ENCODE data around the gene C1QTNF8.

DNA sequence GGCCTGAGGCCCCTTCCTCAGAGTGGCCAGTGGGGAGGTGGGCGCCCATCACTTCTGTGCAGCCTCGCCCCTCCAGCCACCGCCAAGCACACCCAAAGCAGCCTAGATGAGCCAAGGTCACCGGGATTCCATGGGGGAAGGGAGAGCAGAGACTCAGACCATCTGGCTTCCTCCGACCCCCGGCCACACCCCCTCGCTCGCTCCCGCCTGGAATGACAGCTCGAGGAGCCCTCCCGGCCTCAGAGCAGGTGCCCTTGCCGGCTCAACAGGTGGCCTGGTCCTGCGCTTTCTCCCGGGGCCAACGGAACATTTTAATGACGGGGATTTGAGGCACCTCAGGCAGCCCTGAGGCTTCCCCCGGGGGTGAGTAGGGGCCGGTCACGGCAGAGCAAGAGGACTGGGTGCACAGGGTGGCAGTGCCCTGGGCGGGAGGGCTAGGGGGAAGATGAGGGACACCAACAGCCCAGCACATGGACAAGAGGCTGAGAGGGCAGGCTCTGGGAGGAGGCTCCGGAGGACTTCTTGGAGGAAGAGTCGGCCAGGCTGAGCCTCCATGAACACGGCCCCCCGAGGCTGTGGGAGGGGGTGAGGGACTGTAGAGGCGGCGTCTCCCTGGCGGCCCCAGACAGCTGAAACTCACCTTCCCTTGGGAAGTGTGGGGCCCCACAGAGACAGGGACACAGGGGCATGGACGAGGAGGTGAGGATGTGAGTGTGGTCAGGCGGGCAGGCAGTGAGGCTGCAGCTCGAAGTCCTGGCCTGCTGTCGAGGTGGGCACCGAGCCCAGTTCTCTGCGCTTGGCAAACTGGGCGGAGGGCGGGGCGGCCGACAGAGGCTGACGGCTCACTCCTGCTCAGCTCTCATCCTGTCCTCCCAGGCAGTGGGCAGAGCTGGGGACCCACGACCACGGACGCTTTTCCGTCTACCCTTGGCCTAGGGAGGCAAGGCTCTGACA, 12.5 kb upstream of the C1QTNF8 start:
- TF ChIP-seq, protein P1, sequence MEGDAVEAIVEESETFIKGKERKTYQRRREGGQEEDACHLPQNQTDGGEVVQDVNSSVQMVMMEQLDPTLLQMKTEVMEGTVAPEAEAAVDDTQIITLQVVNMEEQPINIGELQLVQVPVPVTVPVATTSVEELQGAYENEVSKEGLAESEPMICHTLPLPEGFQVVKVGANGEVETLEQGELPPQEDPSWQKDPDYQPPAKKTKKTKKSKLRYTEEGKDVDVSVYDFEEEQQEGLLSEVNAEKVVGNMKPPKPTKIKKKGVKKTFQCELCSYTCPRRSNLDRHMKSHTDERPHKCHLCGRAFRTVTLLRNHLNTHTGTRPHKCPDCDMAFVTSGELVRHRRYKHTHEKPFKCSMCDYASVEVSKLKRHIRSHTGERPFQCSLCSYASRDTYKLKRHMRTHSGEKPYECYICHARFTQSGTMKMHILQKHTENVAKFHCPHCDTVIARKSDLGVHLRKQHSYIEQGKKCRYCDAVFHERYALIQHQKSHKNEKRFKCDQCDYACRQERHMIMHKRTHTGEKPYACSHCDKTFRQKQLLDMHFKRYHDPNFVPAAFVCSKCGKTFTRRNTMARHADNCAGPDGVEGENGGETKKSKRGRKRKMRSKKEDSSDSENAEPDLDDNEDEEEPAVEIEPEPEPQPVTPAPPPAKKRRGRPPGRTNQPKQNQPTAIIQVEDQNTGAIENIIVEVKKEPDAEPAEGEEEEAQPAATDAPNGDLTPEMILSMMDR (conservative IDR thresholded peaks at IDR 0.05), result no peak
- peak; percentile 84; the same call in 1 of the 2 replicates for TF ChIP-seq EZH2 (IDR thresholded peaks at IDR 0.05; ENCODE audit: low read depth)

Data from PC-9 (cell line).